Heart right ventricle (tissue), 16 donors: ENCODE measurements around the gene POM121C. TPM values are rescaled to one million over a fixed set of nuclear protein-coding genes. Genes with fewer than 3 reads are reported as not detected.
A peak's percentile ranks its signal among the peaks of the same experiment; 100 is the strongest.
"Not testable (repeated sequence)": the region's sequence is repeated elsewhere in the genome, so short reads cannot be mapped to it uniquely, and the experiment has no call there.

Experiments
- ATAC-seq, 8 donors: fragments of 200-7000 bp; cut with Tn5 transposase; one replicate each; pipeline ENCODE4 v1.9.1; 2020; ENCODE audit warnings: mild to moderate bottlenecking in 8 of 8, moderate library complexity in 8 of 8, moderate number of reproducible peaks in 1 of 8
- DNase-seq, 2 donors: peaks; one replicate each; pipeline ENCODE4 v3.0.0-alpha.2; 2020
- H3K27ac ChIP-seq, 10 donors: fragments of 200-600 bp; sonication (generic) in 2 of 10; one replicate each; pipeline versions ENCODE4 v1.5.0 to v1.8.0; 2020 to 2022; ENCODE audit warnings: mild to moderate bottlenecking in 3 of 10
- H3K27me3 ChIP-seq, 7 donors: fragments of 200-600 bp; one replicate each; pipeline ENCODE4 v1.8.0; 2021 to 2022; ENCODE audit warnings: mild to moderate bottlenecking in 2 of 7
- H3K36me3 ChIP-seq, 9 donors: fragments of 200-600 bp; sonication (generic) in 1 of 9; one replicate each; pipeline versions ENCODE4 v1.5.0 to v1.8.0; 2020 to 2022; ENCODE audit warnings: mild to moderate bottlenecking in 2 of 9
- H3K4me1 ChIP-seq, 9 donors: fragments of 200-600 bp; sonication (generic) in 1 of 9; one replicate each; pipeline versions ENCODE4 v1.5.0 to v1.8.0; 2020 to 2022; ENCODE audit warnings: mild to moderate bottlenecking in 4 of 9
- H3K4me3 ChIP-seq, 10 donors: fragments of 200-600 bp; sonication (generic) in 2 of 10; one replicate each; pipeline versions ENCODE4 v1.5.0 to v1.8.0; 2020 to 2022; ENCODE audit warnings: mild to moderate bottlenecking in 7 of 10, moderate library complexity in 2 of 10
- H3K9me3 ChIP-seq, 11 donors: fragments of 200-600 bp in 10 of 11; sonication (generic) in 2 of 11; one replicate each; pipeline versions ENCODE4 v1.5.0 to v1.8.0; 2013 to 2022; ENCODE audit warnings: mild to moderate bottlenecking in 2 of 11, control low read depth in 1 of 11, moderate library complexity in 1 of 11
- WGBS, 2 donors: extraction: QIAGEN DNeasy Blood & Tissue Kit; methylation state at CpG; one replicate each; pipeline ENCODE4 v1.1.7; 2013; ENCODE audit warnings: inconsistent platforms in 1 of 2; 5-methylcytosine and 5-hydroxymethylcytosine counted together
- intact Hi-C, 10 donors: fragments of 100-400 bp; cut with DNase I; formaldehyde crosslinking; loops; one replicate each; pipeline versions ENCODE4 v1.11.1 to v1.14.2; 2022
- polyA plus RNA-seq, 2 donors: library from polyadenylated mRNA; stranded (reverse); fragments of 200-250 nt; gene quantifications; one replicate each; pipeline ENCODE4 v1.2.3, GENCODE V29; 2013
- total RNA-seq, 10 donors: library from RNA; stranded (reverse); fragmentation: NEBNext Ultra II Directional in 3 of 10; extraction: Animal tissue kit (Norgen Biotek cat#: 25700) in 3 of 10; gene quantifications; one replicate each; pipeline versions ENCODE4 v1.2.1 to v1.2.4, GENCODE V29; 2021 to 2023
- TF ChIP-seq, protein P1 (sequence below), 9 donors: fragments of 200-600 bp; sonication (generic) in 2 of 9; IDR thresholded peaks; one replicate each; pipeline versions ENCODE4 v1.5.0 to v1.8.0; 2021 to 2022; ENCODE audit warnings: antibody characterized with exemption in 9 of 9, mild to moderate bottlenecking in 5 of 9, moderate library complexity in 1 of 9
- donor health status: Arrhythmogenic right ventricular cardiomyopathy.
- donor health status: ischemic (EF 13 %, LVEDD 7.1; RV severe dilation, severe dysfunction).
- donor health status: healthy with polysubstance abuse.
- donor health status: DM: no; HTN: yes; CAD: no.
- donor health status: DM: no; HTN: no; CAD: no.
- donor health status: ischemic (EF 25% LVEDD 6.9; RV normal size, moderate dysfunction).
- donor health status: ischemic (EF 25% LVEDD 5.7; RV mildly dilated, moderate dysfunction).
- donor health status: healthy.
- donor health status: DM: yes; HTN: yes; CAD: no.
- donor health status: Ischemic cardiomyopathy.
- donor health status: ischemic (EF 35%, LVEDD 5.7; RV mildly dilated, moderate dysfunction).
- donor health status: nonischemic (EF 11% LVEDD 7.7; RV severe dilation, severe dysfunction).
- donor health status: DM: yes; HTN: yes; CAD: no.
- donor health status: PGD.
- donor health status: ischemic (EF 29% LVEDD 5.4; RV normal size, mild dysfunction).
- donor health status: nonischemic (EF 23%, LVEDD 6.1; RV moderate dilation, normal function).

Gene POM121C
- total and polyA plus RNA-seq, 12 donors, result 8.6 to 30.9 (median 25.2) TPM

DNA sequence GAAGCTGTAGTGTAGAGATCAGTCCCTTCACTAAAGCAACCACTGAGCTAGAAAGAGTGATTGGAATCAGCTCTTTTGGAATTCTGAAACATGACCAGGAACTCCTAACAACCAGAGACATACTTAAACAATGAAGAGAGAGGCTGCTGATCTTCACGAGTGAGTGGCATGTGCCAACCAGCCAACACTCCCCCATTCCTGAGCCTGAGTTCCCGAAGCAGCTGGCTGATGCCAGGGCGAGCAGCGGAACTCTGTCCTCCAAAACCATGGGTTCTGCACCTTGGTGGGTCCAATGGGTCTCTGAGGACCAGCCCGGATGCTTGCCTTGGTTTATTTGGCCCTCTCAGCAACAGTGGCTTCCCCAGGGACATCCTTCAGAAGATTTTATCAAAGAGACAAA lies 25.6 kb downstream of the POM121C start:
- peak in 3 of 8 donors; percentile 42 to 49 (median 45) for ATAC-seq
- DNase-seq, H3K27me3 ChIP-seq, H3K4me3 ChIP-seq, intact Hi-C loops, H3K9me3 ChIP-seq: not testable (repeated sequence)
- H3K27ac ChIP-seq, result peak overlapping the region in 1 of 10 donors; percentile 35
- 46 to 51% methylated on average over 4 of the region's 5 CpGs for WGBS, 2 donors
- peaks cover 0 to 14% (median 9%) of the 10 kb centered on the region in 9 donors for H3K4me1 ChIP-seq
- H3K36me3 ChIP-seq, result peaks cover 0 to 13% (median 3%) of the 10 kb centered on the region in 9 donors

DNA sequence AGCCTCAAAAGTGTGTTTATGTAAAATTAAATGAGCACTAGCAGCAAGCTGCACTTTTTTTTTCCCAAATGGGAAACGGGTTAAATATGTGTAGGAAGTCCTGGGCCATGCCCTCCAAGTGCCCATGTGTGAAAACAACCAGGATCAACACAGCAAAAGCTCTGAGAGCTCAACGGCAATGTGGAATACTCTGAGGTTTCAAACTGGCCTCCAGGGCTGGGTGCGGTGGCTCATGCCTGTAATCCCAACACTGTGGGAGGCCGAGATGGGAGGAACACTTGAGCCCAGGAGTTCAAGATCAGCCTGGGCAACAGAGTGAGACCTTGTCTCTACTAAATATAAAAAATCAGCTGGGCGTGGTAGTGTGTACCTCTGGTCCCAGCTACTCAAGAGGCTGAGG lies 28.1 kb downstream of the POM121C start:
- H3K27me3 ChIP-seq, H3K4me3 ChIP-seq, H3K27ac ChIP-seq, ATAC-seq, H3K9me3 ChIP-seq, intact Hi-C loops, DNase-seq: not testable (repeated sequence)
- WGBS, 2 donors, result 80% methylated on average over 1 of the region's 5 CpGs; no CpG with 5 or more reads in 1 of the 2 donors
- Histone ChIP-seq H3K36me3 (peaks cover 0 to 13% (median 0%) of the 10 kb centered on the region in 9 donors), H3K4me1 (peaks cover 0 to 14% (median 9%) of the 10 kb centered on the region in 9 donors)

DNA sequence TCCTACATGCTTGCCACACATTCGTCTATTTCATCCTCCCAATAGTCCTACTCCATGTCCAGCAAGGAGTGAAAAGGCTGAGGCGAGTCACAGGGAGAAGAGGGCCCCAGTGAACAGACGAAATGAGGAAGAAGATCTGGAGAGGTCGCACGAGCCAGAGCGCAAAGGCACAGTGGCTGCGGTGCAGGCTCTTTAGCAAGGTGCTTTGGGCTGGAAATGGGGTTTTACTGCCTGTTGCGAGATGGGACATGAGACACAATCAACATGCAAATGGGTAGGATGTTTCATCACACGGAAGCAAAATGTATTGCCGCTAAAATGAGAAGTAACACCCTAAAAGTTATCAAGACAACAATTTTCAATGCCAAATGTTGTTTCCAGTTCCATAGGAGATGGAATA lies 29.7 kb downstream of the POM121C start:
- H3K27ac ChIP-seq, ATAC-seq, DNase-seq, intact Hi-C loops, H3K4me3 ChIP-seq, H3K9me3 ChIP-seq, H3K27me3 ChIP-seq: not testable (repeated sequence)
- H3K4me1 ChIP-seq, result peaks cover 0 to 13% (median 8%) of the 10 kb centered on the region in 9 donors
- peaks cover 0 to 14% (median 0%) of the 10 kb centered on the region in 9 donors for H3K36me3 ChIP-seq
- WGBS, 2 donors, result 83 to 96% methylated on average over 6 of the region's 10 CpGs

DNA sequence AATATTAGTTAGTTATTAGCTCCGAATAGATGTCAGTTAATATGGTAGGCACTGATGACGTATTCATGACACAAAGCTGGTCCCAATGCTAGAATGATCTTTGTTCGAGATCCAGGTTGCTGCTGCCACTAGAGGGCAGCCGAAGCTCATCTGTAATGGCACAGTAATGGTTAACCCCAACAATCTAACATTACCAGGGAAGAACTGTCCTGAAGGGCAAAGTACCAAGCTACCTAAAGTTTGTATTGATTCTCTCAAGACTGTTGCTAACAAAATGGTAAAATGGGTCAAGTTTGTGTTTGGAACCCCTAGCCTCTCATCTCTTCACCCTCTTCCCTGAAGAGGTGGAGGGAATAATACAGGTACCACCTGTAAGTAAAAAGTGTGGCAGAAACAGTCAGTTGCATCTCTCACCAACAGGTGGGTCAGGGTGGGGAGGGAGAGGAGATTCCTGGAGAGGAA lies 33.6 kb downstream of the POM121C start:
- intact Hi-C loops, DNase-seq, H3K27ac ChIP-seq, H3K27me3 ChIP-seq, H3K4me3 ChIP-seq, H3K4me1 ChIP-seq, H3K9me3 ChIP-seq: not testable (repeated sequence)
- peaks cover 0 to 19% (median 0%) of the 10 kb centered on the region in 9 donors for H3K36me3 ChIP-seq
- TF ChIP-seq, protein P1, sequence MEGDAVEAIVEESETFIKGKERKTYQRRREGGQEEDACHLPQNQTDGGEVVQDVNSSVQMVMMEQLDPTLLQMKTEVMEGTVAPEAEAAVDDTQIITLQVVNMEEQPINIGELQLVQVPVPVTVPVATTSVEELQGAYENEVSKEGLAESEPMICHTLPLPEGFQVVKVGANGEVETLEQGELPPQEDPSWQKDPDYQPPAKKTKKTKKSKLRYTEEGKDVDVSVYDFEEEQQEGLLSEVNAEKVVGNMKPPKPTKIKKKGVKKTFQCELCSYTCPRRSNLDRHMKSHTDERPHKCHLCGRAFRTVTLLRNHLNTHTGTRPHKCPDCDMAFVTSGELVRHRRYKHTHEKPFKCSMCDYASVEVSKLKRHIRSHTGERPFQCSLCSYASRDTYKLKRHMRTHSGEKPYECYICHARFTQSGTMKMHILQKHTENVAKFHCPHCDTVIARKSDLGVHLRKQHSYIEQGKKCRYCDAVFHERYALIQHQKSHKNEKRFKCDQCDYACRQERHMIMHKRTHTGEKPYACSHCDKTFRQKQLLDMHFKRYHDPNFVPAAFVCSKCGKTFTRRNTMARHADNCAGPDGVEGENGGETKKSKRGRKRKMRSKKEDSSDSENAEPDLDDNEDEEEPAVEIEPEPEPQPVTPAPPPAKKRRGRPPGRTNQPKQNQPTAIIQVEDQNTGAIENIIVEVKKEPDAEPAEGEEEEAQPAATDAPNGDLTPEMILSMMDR (IDR thresholded peaks at IDR 0.05), result peak in 8 of 9 donors; percentile 24 to 61 (median 50)
- peak; percentile 61 to 86 (median 76) for ATAC-seq
- WGBS, 2 donors, result 7 to 13% methylated on average over 3 of the region's 4 CpGs

DNA sequence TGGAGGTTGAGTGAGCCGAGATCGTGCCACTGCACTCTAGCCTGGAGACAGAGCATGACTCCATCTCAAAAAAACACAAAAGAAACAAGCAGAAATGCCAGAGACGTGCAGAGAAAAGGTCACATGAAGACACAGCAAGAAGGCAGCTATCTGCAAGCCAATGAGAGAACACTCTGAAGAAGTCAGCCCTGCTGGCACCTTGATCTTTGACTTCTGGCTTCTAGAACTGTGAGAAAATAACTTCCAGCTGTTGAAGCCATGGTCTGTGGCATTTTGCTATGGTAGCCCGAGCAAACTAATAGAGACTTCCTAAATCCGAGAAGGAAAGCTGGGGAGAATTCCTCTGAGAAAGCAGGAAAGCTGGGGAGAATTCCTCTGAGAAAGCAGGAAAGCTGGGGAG lies 36.2 kb downstream of the POM121C start:
- H3K4me1 ChIP-seq, ATAC-seq, H3K4me3 ChIP-seq, DNase-seq, H3K27me3 ChIP-seq, H3K9me3 ChIP-seq, H3K27ac ChIP-seq, intact Hi-C loops: not testable (repeated sequence)
- 91 to 96% methylated on average over 2 to 3 of the region's 5 CpGs for WGBS, 2 donors
- peaks cover 0 to 19% (median 0%) of the 10 kb centered on the region in 9 donors for H3K36me3 ChIP-seq

DNA sequence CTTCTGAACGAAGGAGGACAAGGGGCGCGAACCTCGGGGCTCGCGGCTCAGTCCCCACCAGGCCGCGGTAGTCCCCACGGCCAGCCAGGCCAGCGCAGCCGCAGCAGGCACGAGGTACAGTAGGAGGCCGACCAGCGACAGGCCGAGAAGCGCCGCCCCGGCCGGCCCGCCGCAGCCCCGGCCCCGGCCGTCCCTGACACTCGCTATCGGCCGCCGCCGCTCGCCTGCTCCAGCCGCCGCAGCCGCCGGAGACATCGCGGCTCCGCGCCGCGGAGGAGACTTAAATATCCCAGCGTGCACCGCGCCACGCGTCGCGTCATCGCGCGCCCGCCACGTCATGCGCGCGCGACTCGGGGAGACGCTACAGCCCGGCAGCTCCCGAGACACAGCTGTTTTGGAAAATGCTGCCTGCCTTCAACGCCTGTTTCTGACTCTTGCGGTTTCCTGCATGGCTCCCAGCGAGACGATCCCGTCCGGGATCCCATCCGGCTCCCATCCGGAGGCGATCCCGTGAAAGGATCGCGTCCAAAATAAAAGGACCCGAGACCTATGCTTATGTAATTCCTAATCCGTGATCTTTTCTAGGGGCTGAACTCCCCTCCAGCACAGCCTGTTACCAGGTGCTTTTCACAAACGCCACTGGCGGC lies 43.5 kb downstream of the POM121C start:
- DNase-seq (peak in 1 of 2 donors; percentile 21), ATAC-seq (peak; percentile 96 to 99 (median 98))
- peaks cover 0 to 37% (median 18%) of the 10 kb centered on the region in 9 donors for H3K36me3 ChIP-seq
- peak overlapping the region; percentile 21 to 70 (median 64) for H3K4me3 ChIP-seq
- H3K9me3 ChIP-seq, H3K4me1 ChIP-seq, H3K27me3 ChIP-seq, intact Hi-C loops: not testable (repeated sequence)
- WGBS, 2 donors, result 0 to 2% methylated on average over 16 to 46 of the region's 76 CpGs
- H3K27ac ChIP-seq, result peak overlapping the region in 9 of 10 donors; percentile 73 to 91 (median 83)

DNA sequence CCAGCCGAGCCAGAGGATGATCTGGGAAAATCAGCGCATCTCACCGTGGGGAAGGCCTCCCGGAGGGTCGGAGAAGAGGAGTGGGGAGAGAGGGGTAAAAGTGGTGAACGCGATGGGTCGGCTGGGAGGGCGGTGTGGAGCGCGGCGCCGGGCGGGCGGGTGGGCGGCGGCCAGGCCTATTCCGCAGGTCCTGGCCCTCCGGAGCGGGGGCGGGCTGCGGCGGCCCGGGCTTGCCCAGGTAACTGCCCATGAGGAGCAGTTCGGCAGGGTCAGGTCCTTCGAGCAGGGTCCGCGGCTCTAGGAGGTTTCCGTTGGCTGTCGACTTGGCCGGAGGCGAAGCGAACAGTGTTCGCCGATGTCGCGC lies 44.0 kb downstream of the POM121C start:
- DNase-seq, H3K9me3 ChIP-seq, H3K27me3 ChIP-seq, intact Hi-C loops, H3K4me1 ChIP-seq: not testable (repeated sequence)
- WGBS, 2 donors, result 0 to 2% methylated on average over 14 to 18 of the region's 37 CpGs
- ATAC-seq, result peak; percentile 41 to 77 (median 46)
- Histone ChIP-seq H3K4me3 (peak overlapping the region; percentile 21 to 70 (median 64)), H3K36me3 (peaks cover 0 to 42% (median 23%) of the 10 kb centered on the region in 9 donors), H3K27ac (peak overlapping the region in 9 of 10 donors; percentile 73 to 91 (median 83))

DNA sequence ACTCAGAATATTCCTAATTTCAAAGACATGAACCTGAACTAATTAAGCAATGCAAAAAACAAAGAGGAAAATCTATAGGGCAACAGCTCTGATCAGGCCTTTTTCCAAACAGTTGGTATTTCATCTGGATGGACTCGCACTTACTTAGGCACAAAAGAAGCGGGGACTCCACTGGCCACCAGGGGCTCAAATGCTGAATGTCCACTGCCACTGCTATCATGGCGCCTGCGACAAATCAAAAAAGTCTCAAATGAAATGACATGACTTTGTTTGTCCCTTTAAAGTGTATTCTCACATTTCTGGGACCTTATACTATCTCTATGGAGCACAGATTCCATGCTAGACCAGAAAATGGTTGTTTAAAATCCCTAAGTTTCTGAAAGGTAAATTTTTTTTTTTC lies 47.1 kb downstream of the POM121C start:
- H3K27me3 ChIP-seq, H3K4me3 ChIP-seq, H3K27ac ChIP-seq, H3K9me3 ChIP-seq, H3K4me1 ChIP-seq, ATAC-seq, intact Hi-C loops, DNase-seq: not testable (repeated sequence)
- 97 to 99% methylated on average over 4 of the region's 4 CpGs for WGBS, 2 donors
- peaks cover 0 to 73% (median 46%) of the 10 kb centered on the region in 9 donors for H3K36me3 ChIP-seq

DNA sequence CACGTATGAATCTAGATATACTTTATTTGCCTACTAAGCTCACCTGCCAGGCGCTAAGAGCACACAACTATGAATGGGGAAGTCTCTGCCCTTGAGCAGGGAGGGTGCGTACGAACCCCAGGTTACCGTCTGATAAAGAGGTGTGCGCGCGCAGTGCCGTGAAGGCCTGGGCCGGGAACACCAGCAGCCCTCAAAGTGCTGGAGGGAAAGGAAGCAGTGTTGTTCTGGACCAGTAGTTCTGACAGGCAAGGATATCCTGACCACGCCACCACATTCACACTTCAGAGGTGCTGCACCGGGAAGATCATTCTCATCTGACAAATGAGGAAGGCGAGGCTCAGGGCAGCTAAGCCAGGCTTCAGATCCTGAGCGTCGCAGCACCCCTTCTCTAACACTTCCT lies 62.6 kb downstream of the POM121C start:
- intact Hi-C loops, ATAC-seq: not testable (repeated sequence)
- WGBS, 2 donors, result 87 to 88% methylated on average over 7 to 11 of the region's 15 CpGs

More for the DNA sequence above, 62.6 kb downstream of the POM121C start:
- H3K27me3 ChIP-seq, H3K27ac ChIP-seq, H3K9me3 ChIP-seq, DNase-seq, H3K4me3 ChIP-seq: not testable (repeated sequence)
- peaks cover 0 to 47% (median 7%) of the 10 kb centered on the region in 9 donors for H3K36me3 ChIP-seq
- peaks cover 0 to 13% (median 0%) of the 10 kb centered on the region in 9 donors for H3K4me1 ChIP-seq
